LNCAP (cell line): ENCODE measurements around the gene KCP.

Source experiments
- TF ChIP-seq, protein P1 (sequence below): fragments of 450-650 bp; IDR thresholded peaks from 2 replicates; pipeline ENCODE4 v1.5.1; 2017; ENCODE audit warnings: mild to moderate bottlenecking

Gene KCP

DNA sequence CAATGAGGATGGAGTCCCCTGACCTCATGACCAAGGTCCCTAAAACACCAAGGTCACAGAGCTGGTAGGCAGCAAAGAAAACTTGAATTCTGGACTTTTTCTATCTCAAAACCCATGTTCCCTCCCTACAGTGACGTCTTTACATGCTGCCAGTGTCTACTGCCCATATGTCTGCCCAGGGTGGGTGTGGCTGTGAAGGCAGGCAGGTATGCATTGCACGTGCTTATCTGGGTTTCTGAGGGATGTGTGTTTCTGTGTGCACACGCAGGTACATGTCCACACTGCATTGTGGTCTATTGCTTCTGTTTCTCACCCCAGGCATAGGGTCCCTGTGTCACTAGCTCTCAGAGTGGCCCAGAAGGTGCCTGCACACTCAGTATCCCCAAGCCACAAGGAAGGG lies 34.4 kb downstream of the KCP start:
- TF ChIP-seq, protein P1, sequence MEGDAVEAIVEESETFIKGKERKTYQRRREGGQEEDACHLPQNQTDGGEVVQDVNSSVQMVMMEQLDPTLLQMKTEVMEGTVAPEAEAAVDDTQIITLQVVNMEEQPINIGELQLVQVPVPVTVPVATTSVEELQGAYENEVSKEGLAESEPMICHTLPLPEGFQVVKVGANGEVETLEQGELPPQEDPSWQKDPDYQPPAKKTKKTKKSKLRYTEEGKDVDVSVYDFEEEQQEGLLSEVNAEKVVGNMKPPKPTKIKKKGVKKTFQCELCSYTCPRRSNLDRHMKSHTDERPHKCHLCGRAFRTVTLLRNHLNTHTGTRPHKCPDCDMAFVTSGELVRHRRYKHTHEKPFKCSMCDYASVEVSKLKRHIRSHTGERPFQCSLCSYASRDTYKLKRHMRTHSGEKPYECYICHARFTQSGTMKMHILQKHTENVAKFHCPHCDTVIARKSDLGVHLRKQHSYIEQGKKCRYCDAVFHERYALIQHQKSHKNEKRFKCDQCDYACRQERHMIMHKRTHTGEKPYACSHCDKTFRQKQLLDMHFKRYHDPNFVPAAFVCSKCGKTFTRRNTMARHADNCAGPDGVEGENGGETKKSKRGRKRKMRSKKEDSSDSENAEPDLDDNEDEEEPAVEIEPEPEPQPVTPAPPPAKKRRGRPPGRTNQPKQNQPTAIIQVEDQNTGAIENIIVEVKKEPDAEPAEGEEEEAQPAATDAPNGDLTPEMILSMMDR = no peak

DNA sequence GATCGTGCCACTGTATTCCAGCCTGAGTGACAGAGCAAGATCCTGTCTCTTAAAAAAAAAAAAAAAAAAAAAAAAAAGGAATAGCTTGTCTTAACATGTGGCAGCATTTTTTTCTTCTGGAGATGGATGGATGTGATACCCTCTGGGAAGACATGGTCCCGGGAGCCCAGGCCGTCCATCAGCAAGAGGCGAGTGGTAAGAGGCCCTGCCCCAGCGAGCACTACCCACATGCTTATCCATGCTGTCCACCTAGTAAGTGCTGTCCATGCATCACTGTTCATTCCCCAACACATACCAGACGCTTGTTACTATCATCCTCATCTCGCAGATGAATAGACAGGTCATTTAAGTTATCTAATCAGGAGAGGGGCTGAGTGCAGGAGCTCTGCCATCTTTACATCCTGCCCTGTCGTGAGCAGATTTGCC lies 35.0 kb downstream of the KCP start:
- TF ChIP-seq, protein P1 = no peak

DNA sequence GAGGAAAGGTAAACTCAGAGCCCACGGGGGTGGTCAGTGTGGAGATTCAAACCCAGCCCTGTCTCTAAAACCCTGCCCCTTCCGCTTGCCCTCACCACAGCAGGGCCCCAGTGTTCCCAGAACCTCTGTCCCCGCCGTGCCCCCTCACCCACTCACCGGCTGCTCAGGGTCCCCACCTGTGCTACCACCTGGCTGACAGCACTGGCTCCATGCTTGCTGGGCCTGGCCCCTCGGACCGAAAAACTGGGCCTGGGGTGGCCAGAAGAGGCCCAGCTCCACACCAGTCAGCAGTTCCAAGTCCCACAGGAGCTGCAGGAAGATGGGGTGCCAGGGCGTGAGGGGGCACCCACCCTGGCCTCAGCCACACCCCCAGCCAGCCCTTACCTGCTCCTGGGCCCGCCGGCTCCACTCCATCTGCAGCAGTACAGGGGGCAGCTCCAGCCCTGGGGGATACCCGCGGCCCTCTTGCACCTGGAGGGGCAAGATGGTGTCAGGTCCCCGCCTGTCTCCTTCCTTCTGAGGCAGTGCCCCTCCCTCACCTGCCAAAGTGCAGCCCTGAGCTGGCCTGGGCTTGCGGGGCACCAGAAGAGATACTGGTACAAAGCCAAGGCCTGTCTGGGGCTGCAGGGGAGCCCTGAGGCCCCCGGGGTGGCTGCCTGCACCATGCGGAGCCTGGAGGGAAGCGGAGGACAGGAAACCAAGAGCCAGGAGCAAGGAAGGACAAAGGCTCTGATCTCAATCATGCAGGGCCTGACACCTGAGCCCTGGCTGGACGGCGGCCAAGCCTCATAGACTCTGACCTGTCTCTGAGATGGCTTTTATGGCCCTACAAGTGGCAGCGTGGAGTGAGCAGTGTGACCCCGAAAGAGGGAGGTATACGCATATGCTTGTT lies 36.1 kb downstream of the KCP start:
- TF ChIP-seq, protein P1 = no peak

DNA sequence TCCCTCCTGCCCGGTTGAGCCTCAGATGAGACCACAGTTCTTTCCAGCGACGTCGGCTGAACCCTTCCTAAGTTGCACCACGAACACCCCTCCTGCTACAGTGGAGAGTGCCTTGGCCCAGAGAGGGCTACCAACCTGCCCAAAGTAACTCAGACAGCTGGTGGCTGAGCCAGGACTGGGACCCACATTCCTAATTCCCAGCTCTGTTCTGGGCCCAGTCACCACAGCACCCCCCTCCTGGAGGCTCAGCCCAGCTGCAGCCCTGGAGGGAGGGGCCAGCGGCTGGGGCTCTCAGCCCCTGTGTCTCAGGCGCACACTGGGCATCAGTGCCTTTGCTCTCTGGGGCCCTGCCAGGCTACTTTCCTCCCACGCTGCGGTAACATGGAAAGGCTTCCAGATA lies 37.3 kb downstream of the KCP start:
- TF ChIP-seq, protein P1 = no peak

DNA sequence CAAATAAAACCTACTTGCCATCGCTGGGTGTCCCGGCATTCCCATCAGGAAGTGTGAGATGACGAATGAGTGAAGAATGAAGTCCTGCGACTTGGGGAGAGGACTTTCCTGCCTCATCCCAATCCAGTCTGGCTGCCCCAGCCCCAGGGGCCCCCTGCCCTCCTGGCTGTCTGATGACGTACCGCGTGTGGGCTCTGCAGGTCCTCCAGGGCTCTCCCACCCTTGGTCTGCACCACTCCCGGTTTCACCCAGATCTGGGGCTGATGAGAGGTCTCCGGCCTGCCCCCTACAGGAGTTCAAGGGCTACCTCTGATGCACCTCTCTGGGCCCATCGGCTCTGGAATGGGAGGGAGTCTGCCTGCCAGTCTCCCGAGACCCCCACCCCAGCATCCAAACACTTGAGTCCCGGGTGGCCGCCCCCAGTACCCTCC lies 38.1 kb downstream of the KCP start:
- TF ChIP-seq, protein P1 = no peak

DNA sequence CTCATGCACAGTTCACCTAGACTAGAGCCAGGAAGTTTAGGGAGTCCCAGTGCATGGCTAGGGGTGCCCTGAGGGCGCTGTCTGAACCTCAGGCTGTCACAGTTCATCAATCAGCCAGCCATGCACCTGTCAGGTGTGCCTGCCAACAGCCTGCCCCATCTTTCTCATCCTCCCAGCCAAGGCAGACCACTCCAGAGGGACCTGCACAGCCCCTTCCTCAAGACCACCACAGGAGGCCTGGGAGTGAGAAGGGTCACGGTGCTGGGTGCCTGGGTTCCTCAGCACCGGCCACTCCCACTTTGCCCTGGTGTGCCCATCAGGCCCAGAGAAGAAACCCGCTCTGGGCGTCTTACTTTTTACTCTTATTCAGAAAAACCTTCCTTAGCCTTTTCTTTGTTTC lies 39.5 kb downstream of the KCP start:
- TF ChIP-seq, protein P1 = no peak

DNA sequence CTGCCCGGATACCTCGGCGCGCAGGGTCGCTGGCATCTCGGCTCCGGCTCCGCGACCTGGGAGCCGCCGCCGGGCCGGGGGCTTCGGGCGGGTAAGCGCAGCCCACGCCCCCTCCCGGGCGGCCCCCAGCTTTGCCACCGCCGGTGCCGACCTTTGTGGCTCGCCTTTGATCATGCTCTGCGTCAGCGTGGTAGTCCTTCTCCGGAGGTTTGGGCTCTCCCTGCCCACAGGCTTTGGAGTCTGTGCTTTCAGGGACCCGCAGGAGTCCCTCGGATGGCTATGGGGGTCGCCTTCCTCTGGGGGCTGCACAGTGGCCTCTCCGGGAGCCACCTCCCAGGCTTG lies 40.6 kb downstream of the KCP start:
- TF ChIP-seq, protein P1 = no peak
